Mesothelial cell of epicardium (in vitro differentiated cells): ENCODE results near the gene DKC1. TPM values are rescaled to one million over a fixed set of nuclear protein-coding genes. Genes with fewer than 3 reads are reported as not detected.
"Not testable (repeated sequence)": the region's sequence is repeated elsewhere in the genome, so short reads cannot be mapped to it uniquely, and the experiment has no call there.

Experiments
- DNase-seq, 2 experiments: peaks; one replicate each; pipeline ENCODE4 v3.0.0; 2021; ENCODE audit warnings: low spot score in 2 of 2; ENCODE audit not compliant: unreplicated experiment in 2 of 2
- H3K27ac Mint-ChIP-seq: 2 replicates; pipeline ENCODE4 v1.8.0; 2021; ENCODE audit warnings: mixed read lengths
- H3K27me3 Mint-ChIP-seq: 2 replicates; pipeline ENCODE4 v1.8.0; 2021; ENCODE audit warnings: low read depth, mixed read lengths
- H3K36me3 Mint-ChIP-seq: 2 replicates; pipeline ENCODE4 v1.8.0; 2021; ENCODE audit warnings: mixed read lengths
- H3K4me1 Mint-ChIP-seq: 2 replicates; pipeline ENCODE4 v1.8.0; 2021; ENCODE audit warnings: mixed read lengths
- H3K4me3 Mint-ChIP-seq: 2 replicates; pipeline ENCODE4 v1.8.0; 2021; ENCODE audit warnings: mild to moderate bottlenecking, moderate library complexity, mixed read lengths
- H3K9me3 Mint-ChIP-seq: 2 replicates; pipeline ENCODE4 v1.8.0; 2021; ENCODE audit warnings: mixed read lengths
- total RNA-seq: library from RNA; stranded (reverse); gene quantifications from 3 replicates; pipeline ENCODE4 v1.2.1, GENCODE V29; 2021
- TF ChIP-seq, protein P1 (sequence below): fragments of 200-600 bp; sonication (generic); IDR thresholded peaks from one replicate; pipeline ENCODE4 v1.5.0; 2021; ENCODE audit warnings: antibody characterized with exemption; ENCODE audit not compliant: unreplicated experiment

DKC1 gene
- total RNA-seq, 1 donor from 2014 or later, result 64.2 TPM

DNA sequence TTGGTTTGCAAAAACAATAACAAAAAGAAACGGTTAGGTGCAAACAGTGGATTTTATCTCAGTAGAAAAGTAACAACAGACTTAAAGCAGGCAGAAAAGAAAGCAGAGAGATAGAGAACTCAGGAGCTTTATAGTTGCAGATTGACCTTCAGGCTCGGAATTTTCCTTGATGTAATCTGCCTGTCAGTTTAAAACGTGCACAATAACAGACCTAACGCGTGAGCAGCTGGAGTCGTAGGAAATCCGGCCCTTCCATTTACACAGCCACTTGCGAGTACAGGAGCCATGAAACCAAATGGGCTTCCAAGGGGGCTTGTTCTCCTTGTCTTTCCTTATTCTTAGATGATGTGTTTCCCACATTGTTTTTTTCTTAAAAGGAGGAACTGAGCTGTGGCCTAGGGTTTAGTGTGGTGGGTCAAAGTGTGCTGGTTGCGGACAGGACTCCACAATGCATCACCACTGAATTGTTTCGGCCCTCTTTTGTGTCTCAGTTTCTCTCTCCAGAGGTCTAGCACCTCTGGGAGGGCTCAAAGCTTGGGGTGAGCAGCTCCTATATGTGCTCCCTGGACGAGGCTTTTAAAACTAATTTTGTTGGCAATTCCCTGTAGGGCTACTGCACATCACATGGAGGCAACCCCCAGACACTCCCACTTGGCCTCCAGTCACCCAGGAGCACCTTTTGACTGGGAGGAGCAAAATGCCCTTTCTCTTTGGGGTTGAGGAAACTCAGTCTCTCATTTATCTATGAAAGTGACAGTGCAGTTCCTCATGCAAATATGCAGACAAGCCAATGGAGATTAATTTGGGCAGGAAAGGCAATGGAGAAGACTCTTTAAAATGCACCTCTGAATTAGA lies 56.5 kb downstream of the DKC1 start:
- Mint-ChIP-seq H3K4me3 (no peak overlapping the region), H3K27me3 (no peaks in the 10 kb centered on the region), H3K36me3 (no peaks in the 10 kb centered on the region), H3K4me1 (no peaks in the 10 kb centered on the region), H3K9me3 (peaks cover 14% of the 10 kb centered on the region), H3K27ac (no peak overlapping the region)
- TF ChIP-seq, protein P1, sequence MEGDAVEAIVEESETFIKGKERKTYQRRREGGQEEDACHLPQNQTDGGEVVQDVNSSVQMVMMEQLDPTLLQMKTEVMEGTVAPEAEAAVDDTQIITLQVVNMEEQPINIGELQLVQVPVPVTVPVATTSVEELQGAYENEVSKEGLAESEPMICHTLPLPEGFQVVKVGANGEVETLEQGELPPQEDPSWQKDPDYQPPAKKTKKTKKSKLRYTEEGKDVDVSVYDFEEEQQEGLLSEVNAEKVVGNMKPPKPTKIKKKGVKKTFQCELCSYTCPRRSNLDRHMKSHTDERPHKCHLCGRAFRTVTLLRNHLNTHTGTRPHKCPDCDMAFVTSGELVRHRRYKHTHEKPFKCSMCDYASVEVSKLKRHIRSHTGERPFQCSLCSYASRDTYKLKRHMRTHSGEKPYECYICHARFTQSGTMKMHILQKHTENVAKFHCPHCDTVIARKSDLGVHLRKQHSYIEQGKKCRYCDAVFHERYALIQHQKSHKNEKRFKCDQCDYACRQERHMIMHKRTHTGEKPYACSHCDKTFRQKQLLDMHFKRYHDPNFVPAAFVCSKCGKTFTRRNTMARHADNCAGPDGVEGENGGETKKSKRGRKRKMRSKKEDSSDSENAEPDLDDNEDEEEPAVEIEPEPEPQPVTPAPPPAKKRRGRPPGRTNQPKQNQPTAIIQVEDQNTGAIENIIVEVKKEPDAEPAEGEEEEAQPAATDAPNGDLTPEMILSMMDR, result no peak
- DNase-seq, result no peak

DNA sequence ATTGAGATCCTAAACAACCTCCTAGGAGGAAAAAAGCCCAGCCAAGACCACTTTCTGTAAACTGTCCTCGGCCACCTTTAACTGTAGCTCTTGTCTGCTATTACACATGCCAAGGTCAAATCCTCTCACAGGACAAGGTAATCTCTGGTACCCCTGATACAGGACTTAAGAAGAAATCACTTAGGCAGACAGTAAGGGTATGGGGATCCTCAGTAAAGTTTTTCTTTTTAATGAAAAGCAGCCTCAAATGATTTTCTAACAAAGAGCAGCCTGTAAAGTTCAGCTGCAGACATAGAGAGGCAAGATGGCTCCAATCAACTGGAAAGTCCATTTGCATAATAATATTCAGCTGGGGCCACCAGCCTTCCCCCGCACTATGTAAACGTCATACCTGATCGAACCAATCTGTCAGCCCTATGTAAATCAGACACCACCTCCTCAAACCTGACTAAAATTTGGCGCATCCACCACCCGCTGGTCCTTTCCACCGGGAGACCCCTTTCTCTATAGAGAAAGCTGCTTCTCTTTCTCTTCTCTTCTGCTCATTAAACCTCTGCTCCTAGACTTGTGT lies 57.2 kb downstream of the DKC1 start:
- H3K4me3 Mint-ChIP-seq, result no peak overlapping the region
- no peaks in the 10 kb centered on the region for H3K27me3 Mint-ChIP-seq
- no peak for DNase-seq
- TF ChIP-seq, protein P1, result no peak
- peaks cover 18% of the 10 kb centered on the region for H3K9me3 Mint-ChIP-seq
- H3K4me1 Mint-ChIP-seq, result no peaks in the 10 kb centered on the region
- H3K36me3 Mint-ChIP-seq, result no peaks in the 10 kb centered on the region
- H3K27ac Mint-ChIP-seq, result no peak overlapping the region

DNA sequence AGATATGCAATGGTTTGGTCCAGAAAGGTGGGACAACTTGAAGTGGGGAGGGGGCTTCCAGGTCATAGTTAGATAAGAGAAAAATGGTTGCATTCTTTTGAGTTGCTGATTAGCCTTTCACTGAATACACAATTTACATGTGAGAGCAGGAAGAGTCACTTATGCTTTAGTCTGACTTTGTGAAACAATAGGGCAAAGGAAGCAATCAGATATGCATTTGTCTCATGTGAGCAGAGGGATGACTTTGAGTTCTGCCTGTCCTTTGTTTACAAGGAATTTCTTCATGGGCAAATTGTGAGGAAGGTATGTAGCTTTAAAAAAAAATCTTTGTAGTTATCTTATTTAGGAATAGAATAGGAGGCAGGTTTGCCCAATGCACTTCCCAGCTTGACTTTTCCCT lies 58.9 kb downstream of the DKC1 start:
- no peaks in the 10 kb centered on the region for H3K27me3 Mint-ChIP-seq
- no peak for DNase-seq
- H3K4me1 Mint-ChIP-seq, result no peaks in the 10 kb centered on the region
- no peaks in the 10 kb centered on the region for H3K36me3 Mint-ChIP-seq
- H3K27ac Mint-ChIP-seq, result no peak overlapping the region
- H3K9me3 Mint-ChIP-seq, result peaks cover 21% of the 10 kb centered on the region
- H3K4me3 Mint-ChIP-seq, result no peak overlapping the region
- TF ChIP-seq, protein P1, result no peak

DNA sequence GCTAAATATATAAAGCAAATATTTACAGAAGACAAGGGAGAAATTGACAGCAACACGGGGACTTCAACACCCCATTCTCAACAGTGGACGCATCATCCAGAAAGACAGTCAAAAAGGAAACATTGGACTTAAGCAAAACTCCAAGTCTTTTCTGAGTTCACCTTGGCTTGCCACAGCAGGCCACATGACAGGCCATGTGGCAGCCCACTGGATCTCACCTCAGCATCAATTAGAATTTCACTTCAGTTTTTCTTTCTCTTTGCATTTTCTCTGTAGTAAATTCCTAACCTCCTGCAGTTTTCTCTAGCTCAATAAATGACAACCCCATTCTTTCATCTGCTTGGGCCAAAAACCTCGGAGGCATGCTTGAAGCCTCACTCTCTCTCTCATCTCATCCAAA lies 59.4 kb downstream of the DKC1 start:
- DNase-seq, result no peak
- no peak overlapping the region for H3K27ac Mint-ChIP-seq
- peaks cover 23% of the 10 kb centered on the region for H3K9me3 Mint-ChIP-seq
- H3K4me1 Mint-ChIP-seq, result no peaks in the 10 kb centered on the region
- no peaks in the 10 kb centered on the region for H3K27me3 Mint-ChIP-seq
- TF ChIP-seq, protein P1, result no peak
- no peak overlapping the region for H3K4me3 Mint-ChIP-seq
- H3K36me3 Mint-ChIP-seq, result no peaks in the 10 kb centered on the region

DNA sequence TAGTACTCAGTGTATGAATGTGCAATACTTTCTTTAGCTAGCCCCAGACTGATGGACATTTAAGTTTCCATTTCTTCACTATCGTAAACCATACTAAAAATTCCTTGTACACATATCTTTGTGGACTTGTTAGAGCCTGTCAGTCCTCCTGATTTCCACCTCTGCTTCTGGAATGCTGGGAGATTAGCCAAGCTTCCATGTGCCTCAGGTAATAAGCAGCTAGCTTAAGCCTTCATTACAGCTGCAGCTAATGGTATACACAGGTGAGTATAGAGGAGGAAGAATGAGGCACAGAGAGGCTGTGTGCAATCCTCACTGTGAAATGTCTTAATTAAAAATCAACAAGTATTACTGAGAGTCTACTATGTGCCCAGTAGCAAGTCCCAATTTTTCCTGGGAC lies 62.0 kb downstream of the DKC1 start:
- no peak overlapping the region for H3K27ac Mint-ChIP-seq
- H3K36me3 Mint-ChIP-seq, result no peaks in the 10 kb centered on the region
- H3K27me3 Mint-ChIP-seq, result no peaks in the 10 kb centered on the region
- no peak overlapping the region for H3K4me3 Mint-ChIP-seq
- peaks cover 30% of the 10 kb centered on the region for H3K9me3 Mint-ChIP-seq
- no peaks in the 10 kb centered on the region for H3K4me1 Mint-ChIP-seq
- TF ChIP-seq, protein P1, result no peak
- no peak for DNase-seq

DNA sequence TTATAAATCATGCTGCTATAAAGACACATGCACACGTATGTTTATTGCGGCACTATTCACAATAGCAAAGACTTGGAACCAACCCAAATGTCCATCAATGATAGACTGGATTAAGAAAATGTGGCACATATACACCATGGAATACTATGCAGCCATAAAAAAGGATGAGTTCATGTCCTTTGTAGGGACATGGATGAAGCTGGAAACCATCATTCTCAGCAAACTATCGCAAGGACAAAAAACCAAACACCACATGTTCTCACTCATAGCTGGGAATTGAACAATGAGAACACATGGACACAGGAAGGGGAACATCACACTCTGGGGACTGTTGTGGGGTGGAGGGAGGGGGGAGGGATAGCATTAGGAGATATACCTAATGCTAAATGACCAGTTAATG lies 62.9 kb downstream of the DKC1 start:
- not testable (repeated sequence) for H3K4me3 Mint-ChIP-seq, H3K27me3 Mint-ChIP-seq, DNase-seq, H3K4me1 Mint-ChIP-seq, H3K27ac Mint-ChIP-seq, H3K36me3 Mint-ChIP-seq
- H3K9me3 Mint-ChIP-seq, result peaks cover 34% of the 10 kb centered on the region
